Neural cell (in vitro differentiated cells): ENCODE measurements around the gene PLOD3. TPM values are rescaled to one million over a fixed set of nuclear protein-coding genes. Genes with fewer than 3 reads are reported as not detected.
A peak's percentile ranks its signal among the peaks of the same experiment; 100 is the strongest.

Experiments
- H2AFZ ChIP-seq: fragments of 200-600, 300-800 bp; sonication (generic), shearing (Covaris generic); 2 replicates; pipeline ENCODE4 v1.6.0; 2014; ENCODE audit warnings: low read depth, mild to moderate bottlenecking, antibody characterized with exemption, low read length, moderate library complexity
- H3F3A ChIP-seq: fragments of 200-600 bp; shearing (Covaris generic); 2 replicates; pipeline ENCODE4 v1.6.1; 2016; ENCODE audit warnings: mild to moderate bottlenecking, moderate library complexity, mixed read lengths, antibody characterized with exemption, low read length; ENCODE audit not compliant: insufficient read depth, poor library complexity, severe bottlenecking
- H3K27ac ChIP-seq: fragments of 200-600, 300-800 bp; sonication (generic), shearing (Covaris generic); 2 replicates; pipeline ENCODE4 v1.5.1; 2014; ENCODE audit warnings: mild to moderate bottlenecking, low read length, moderate library complexity
- H3K27me3 ChIP-seq: fragments of 300-800, 200-600 bp; sonication (generic), shearing (Covaris generic); 2 replicates; pipeline ENCODE4 v1.6.0; 2014; ENCODE audit warnings: mild to moderate bottlenecking, low read depth, low read length, moderate library complexity; ENCODE audit not compliant: insufficient read depth
- H3K36me3 ChIP-seq: fragments of 300-800, 200-600 bp; sonication (generic), shearing (Covaris generic); 2 replicates; pipeline ENCODE4 v1.5.1; 2014; ENCODE audit warnings: mild to moderate bottlenecking, antibody characterized with exemption, low read length, moderate library complexity; ENCODE audit not compliant: insufficient read depth
- H3K4me2 ChIP-seq: fragments of 300-800, 200-600 bp; sonication (generic), shearing (Covaris generic); 2 replicates; pipeline ENCODE4 v1.6.0; 2014; ENCODE audit warnings: mild to moderate bottlenecking, low read length
- H3K4me3 ChIP-seq: fragments of 300-800, 200-600 bp; sonication (generic), shearing (Covaris generic); 2 replicates; pipeline ENCODE4 v1.5.1; 2014; ENCODE audit warnings: mild to moderate bottlenecking, low read length, moderate library complexity
- H3K79me2 ChIP-seq: fragments of 200-600 bp; shearing (Covaris generic); replicated peaks from 2 replicates; pipeline ENCODE4 v1.6.0; 2014; ENCODE audit warnings: mild to moderate bottlenecking, low read length, moderate library complexity; ENCODE audit not compliant: insufficient read depth
- H3K9ac ChIP-seq: fragments of 300-800, 200-600 bp; sonication (generic), shearing (Covaris generic); 2 replicates; pipeline ENCODE4 v1.6.1; 2016; ENCODE audit warnings: mild to moderate bottlenecking, low read length, mixed read lengths
- H3K9me2 ChIP-seq: fragments of 200-600 bp; shearing (Covaris generic); 2 replicates; pipeline ENCODE4 v1.6.1; 2016; ENCODE audit warnings: mild to moderate bottlenecking, low read length, mixed read lengths; ENCODE audit not compliant: insufficient read depth
- H3K9me3 ChIP-seq: fragments of 200-600, 300-800 bp; sonication (generic), shearing (Covaris generic); 2 replicates; pipeline ENCODE4 v1.6.1; 2016; ENCODE audit warnings: mild to moderate bottlenecking, mixed run types, low read length, moderate library complexity, mixed read lengths
- H4K20me1 ChIP-seq: fragments of 200-600 bp; shearing (Covaris generic); 2 replicates; pipeline ENCODE4 v1.6.1; 2016; ENCODE audit warnings: mild to moderate bottlenecking, mixed run types; ENCODE audit not compliant: insufficient read depth
- EP300 ChIP-seq: fragments of 450-650 bp; conservative IDR thresholded peaks from 2 replicates; pipeline ENCODE4 v1.6.1; 2014; ENCODE audit warnings: antibody characterized with exemption, mild to moderate bottlenecking, moderate library complexity; ENCODE audit not compliant: poor library complexity, severe bottlenecking
- EZH2 ChIP-seq: fragments of 200-600, 300-800 bp; shearing (Covaris generic), sonication (generic); IDR thresholded peaks from 2 replicates; pipeline ENCODE4 v1.6.1; 2014; ENCODE audit warnings: antibody characterized with exemption, low read length, borderline replicate concordance, mild to moderate bottlenecking; ENCODE audit not compliant: insufficient read depth, poor library complexity, severe bottlenecking
- MXI1 ChIP-seq: fragments of 450-650 bp; conservative IDR thresholded peaks from 2 replicates; pipeline ENCODE4 v1.6.1; 2014; ENCODE audit warnings: antibody characterized with exemption, mild to moderate bottlenecking; ENCODE audit not compliant: poor library complexity, severe bottlenecking
- POLR2AphosphoS5 ChIP-seq: IDR thresholded peaks from 2 replicates; pipeline ENCODE4 v1.6.1; 2012
- RAD21 ChIP-seq: fragments of 450-650 bp; conservative IDR thresholded peaks from 2 replicates; pipeline ENCODE4 v1.6.1; 2014; ENCODE audit warnings: antibody characterized with exemption, mild to moderate bottlenecking, moderate library complexity
- TAF1 ChIP-seq: IDR thresholded peaks from 2 replicates; pipeline ENCODE4 v1.6.1; 2012; ENCODE audit warnings: low read depth
- polyA plus RNA-seq: library from polyadenylated mRNA; depleted of rRNA; stranded (reverse); fragments of >200 nt; gene quantifications from 2 replicates; pipeline ENCODE4 v1.2.3, GENCODE V29; 2014
- TF ChIP-seq, protein P1 (sequence below): IDR thresholded peaks from 2 replicates; pipeline ENCODE4 v1.6.1; 2012; ENCODE audit warnings: borderline replicate concordance
- TF ChIP-seq, protein P2 (sequence below): fragments of 450-650 bp; IDR thresholded peaks from 2 replicates; pipeline ENCODE4 v1.5.1; 2014; ENCODE audit warnings: antibody characterized with exemption, mild to moderate bottlenecking, moderate library complexity; ENCODE audit not compliant: poor library complexity, severe bottlenecking

The PLOD3 gene
- polyA plus RNA-seq, 1 donor from 2014 or later: 19.2 TPM

DNA sequence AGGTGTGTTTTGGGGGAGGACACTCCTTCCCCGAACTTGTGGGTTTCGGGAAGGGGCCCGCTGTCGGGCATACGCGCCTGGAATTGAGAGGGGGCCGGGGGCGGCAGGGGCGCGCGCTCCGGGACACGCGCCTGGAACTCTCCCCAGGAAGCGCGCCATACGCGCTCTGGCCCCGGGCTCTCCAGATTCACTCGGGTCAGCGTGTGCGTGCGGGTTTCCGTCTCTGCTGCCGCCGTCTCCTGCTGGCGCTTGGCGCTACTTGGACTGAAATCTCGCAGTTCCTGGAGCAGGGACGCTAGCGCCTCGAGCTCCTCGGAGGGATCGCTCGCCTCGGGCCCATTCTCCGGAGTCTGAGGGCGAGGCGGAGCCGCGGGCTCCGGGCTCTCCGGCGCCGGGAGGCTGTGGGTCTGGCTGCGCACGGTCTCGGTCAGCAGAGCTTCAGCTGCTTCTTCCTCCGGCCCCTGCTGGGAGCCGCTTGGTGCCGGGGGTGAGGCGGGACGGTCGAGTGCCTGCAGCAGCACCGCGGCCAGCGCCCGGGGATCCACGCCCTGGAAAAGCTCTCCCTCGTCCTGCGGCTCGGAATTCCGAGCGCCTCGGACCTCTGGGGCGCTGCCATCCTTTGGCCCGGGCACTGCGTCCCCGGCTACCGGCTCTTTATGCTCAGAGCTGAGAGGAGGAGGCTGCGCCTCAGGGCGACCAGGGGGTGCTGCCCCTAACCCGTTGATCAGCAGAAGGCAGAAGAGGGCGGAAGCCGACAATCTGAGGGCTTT, 53.1 kb downstream of the PLOD3 start:
- Histone ChIP-seq H3K9me3 (no peaks in the 10 kb centered on the region), H3K27ac (peak overlapping the region; percentile 75), H3K79me2 (no peaks in the 10 kb centered on the region), H4K20me1 (no peaks in the 10 kb centered on the region), H3K36me3 (no peaks in the 10 kb centered on the region), H3K9me2 (no peaks in the 10 kb centered on the region), H2AFZ (no peak overlapping the region), H3F3A (no peaks in the 10 kb centered on the region), H3K4me3 (peak overlapping the region; percentile 94), H3K9ac (peak overlapping the region; percentile 94), H3K27me3 (peaks cover 26% of the 10 kb centered on the region), H3K4me2 (peak overlapping the region; percentile 59)
- no peak for TF ChIP-seq EZH2
- peak; percentile 24 for TF ChIP-seq POLR2AphosphoS5
- peak; percentile 10 for TF ChIP-seq MXI1
- TF ChIP-seq, protein P1, sequence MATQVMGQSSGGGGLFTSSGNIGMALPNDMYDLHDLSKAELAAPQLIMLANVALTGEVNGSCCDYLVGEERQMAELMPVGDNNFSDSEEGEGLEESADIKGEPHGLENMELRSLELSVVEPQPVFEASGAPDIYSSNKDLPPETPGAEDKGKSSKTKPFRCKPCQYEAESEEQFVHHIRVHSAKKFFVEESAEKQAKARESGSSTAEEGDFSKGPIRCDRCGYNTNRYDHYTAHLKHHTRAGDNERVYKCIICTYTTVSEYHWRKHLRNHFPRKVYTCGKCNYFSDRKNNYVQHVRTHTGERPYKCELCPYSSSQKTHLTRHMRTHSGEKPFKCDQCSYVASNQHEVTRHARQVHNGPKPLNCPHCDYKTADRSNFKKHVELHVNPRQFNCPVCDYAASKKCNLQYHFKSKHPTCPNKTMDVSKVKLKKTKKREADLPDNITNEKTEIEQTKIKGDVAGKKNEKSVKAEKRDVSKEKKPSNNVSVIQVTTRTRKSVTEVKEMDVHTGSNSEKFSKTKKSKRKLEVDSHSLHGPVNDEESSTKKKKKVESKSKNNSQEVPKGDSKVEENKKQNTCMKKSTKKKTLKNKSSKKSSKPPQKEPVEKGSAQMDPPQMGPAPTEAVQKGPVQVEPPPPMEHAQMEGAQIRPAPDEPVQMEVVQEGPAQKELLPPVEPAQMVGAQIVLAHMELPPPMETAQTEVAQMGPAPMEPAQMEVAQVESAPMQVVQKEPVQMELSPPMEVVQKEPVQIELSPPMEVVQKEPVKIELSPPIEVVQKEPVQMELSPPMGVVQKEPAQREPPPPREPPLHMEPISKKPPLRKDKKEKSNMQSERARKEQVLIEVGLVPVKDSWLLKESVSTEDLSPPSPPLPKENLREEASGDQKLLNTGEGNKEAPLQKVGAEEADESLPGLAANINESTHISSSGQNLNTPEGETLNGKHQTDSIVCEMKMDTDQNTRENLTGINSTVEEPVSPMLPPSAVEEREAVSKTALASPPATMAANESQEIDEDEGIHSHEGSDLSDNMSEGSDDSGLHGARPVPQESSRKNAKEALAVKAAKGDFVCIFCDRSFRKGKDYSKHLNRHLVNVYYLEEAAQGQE: peak; percentile 33
- TF ChIP-seq, protein P2, sequence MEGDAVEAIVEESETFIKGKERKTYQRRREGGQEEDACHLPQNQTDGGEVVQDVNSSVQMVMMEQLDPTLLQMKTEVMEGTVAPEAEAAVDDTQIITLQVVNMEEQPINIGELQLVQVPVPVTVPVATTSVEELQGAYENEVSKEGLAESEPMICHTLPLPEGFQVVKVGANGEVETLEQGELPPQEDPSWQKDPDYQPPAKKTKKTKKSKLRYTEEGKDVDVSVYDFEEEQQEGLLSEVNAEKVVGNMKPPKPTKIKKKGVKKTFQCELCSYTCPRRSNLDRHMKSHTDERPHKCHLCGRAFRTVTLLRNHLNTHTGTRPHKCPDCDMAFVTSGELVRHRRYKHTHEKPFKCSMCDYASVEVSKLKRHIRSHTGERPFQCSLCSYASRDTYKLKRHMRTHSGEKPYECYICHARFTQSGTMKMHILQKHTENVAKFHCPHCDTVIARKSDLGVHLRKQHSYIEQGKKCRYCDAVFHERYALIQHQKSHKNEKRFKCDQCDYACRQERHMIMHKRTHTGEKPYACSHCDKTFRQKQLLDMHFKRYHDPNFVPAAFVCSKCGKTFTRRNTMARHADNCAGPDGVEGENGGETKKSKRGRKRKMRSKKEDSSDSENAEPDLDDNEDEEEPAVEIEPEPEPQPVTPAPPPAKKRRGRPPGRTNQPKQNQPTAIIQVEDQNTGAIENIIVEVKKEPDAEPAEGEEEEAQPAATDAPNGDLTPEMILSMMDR: no peak

DNA sequence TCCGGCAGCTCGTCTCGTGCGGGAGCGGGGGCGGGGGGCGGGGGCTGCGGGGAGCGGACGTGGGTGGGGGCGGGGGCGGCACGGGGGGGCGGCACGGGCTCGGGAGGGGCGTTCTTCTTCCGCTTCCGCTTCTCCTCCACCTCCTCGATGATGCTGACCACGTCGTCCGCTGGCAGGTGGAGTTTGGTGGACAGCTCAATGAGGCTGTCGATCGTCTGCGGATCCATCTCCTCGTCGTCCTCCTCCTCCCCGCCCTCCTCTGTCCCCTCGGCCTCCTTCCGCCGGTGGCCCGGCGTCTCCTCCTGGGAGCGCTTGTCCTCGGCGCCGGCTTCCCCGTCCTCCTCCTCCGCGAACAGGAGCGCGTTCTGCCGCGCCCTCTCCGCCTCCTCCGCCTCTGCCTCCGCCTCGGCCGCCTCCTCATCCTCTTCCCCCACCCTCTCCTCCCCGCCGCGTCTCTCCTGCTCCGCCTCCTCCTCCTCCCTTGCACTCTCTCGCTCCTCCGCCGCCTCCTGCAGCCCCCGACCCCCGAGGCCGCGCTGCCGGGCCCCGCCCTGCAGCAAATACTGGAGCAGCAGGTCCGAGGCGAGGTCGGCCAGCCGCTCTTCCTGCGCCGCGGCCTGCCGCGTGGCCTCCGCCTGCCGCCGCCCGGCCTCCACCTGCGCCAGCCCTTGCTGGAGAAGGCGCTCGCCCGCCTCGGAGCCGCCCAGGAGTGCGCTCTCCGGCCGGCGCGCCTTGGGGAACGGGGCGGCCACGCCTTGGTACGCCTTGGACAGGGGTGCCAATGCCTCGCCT, 53.9 kb downstream of the PLOD3 start:
- peak overlapping the region; percentile 75 for H3K27ac ChIP-seq
- peaks cover 18% of the 10 kb centered on the region for H3K27me3 ChIP-seq
- peak overlapping the region; percentile 94 for H3K9ac ChIP-seq
- H4K20me1 ChIP-seq: no peaks in the 10 kb centered on the region
- H3K9me2 ChIP-seq: no peaks in the 10 kb centered on the region
- no peaks in the 10 kb centered on the region for H3K9me3 ChIP-seq
- H3F3A ChIP-seq: no peaks in the 10 kb centered on the region
- H3K79me2 ChIP-seq: no peaks in the 10 kb centered on the region
- TF ChIP-seq RAD21: peak; percentile 16
- peak; percentile 16 for TF ChIP-seq TAF1
- peak; percentile 78 for TF ChIP-seq POLR2AphosphoS5
- TF ChIP-seq, protein P2: no peak
- peak; percentile 73 for TF ChIP-seq MXI1
- peak; percentile 24 for TF ChIP-seq EP300
- peak overlapping the region; percentile 94 for H3K4me3 ChIP-seq
- H3K36me3 ChIP-seq: no peaks in the 10 kb centered on the region
- H3K4me2 ChIP-seq: peak overlapping the region; percentile 59
- H2AFZ ChIP-seq: no peak overlapping the region
